Thyroid gland (tissue), 4 donors: ENCODE data around the gene SMAD3. TPM values are rescaled to one million over a fixed set of nuclear protein-coding genes. Genes with fewer than 3 reads are reported as not detected.

Experiments
- DNase-seq, 2 donors: peaks; one replicate each; pipeline ENCODE4 v3.0.0-alpha.2; 2019
- H3K27ac ChIP-seq, 3 donors: fragments of 200-600 bp; sonication (generic); 1 replicate in 2 of 3; 2 replicates in 1 of 3; pipeline ENCODE4 v1.5.1; 2016 to 2019; ENCODE audit warnings: mild to moderate bottlenecking in 1 of 3, moderate library complexity in 1 of 3
- H3K27me3 ChIP-seq: fragments of 200-600 bp; sonication (generic); one replicate; pipeline ENCODE4 v1.5.1; 2019
- H3K36me3 ChIP-seq, 2 donors: fragments of 200-600 bp; sonication (generic); one replicate each; pipeline ENCODE4 v1.5.1; 2016 to 2019
- H3K4me1 ChIP-seq, 2 donors: fragments of 200-600 bp; sonication (generic); one replicate each; pipeline ENCODE4 v1.5.1; 2017 to 2019
- H3K4me3 ChIP-seq, 3 donors: fragments of 200-600 bp; sonication (generic); replicated peaks in 1 of 3; 1 replicate in 2 of 3; 2 replicates in 1 of 3; pipeline ENCODE4 v1.5.1; 2016; ENCODE audit warnings: mild to moderate bottlenecking in 1 of 3
- H3K9me3 ChIP-seq: fragments of 200-600 bp; sonication (generic); one replicate; pipeline ENCODE4 v1.5.1; 2017
- POLR2A ChIP-seq, 2 donors: fragments of 450-650 bp; IDR thresholded peaks; one replicate each; pipeline ENCODE4 v1.6.1; 2017; ENCODE audit warnings: antibody characterized with exemption in 2 of 2, mild to moderate bottlenecking in 2 of 2, moderate library complexity in 1 of 2
- WGBS, 2 donors: methylation state at CpG; one replicate each; pipeline ENCODE4 v1.1.5; 2017; 5-methylcytosine and 5-hydroxymethylcytosine counted together
- intact Hi-C: fragments of 100-400 bp; cut with DNase I; formaldehyde crosslinking; loops from one replicate; pipeline ENCODE4 v1.15.1; 2023
- total RNA-seq, 4 donors: library from RNA; depleted of rRNA; stranded (reverse); fragments of >200 nt; gene quantifications; one replicate each; pipeline ENCODE4 v1.2.3, GENCODE V29; 2016
- TF ChIP-seq, protein P1 (sequence below), 6 experiments: fragments of 200-600 bp in 3 of 6; fragments of 450-650 bp in 3 of 6; sonication (generic) in 3 of 6; IDR thresholded peaks; one replicate each; pipeline ENCODE4 v1.5.1; 2016 to 2019; ENCODE audit warnings: antibody characterized with exemption in 6 of 6, mild to moderate bottlenecking in 2 of 6, inconsistent platforms in 1 of 6, moderate library complexity in 1 of 6

Gene SMAD3
- total RNA-seq, 4 donors from 2014 or later: 33.6 to 66.5 (median 47.3) TPM

DNA sequence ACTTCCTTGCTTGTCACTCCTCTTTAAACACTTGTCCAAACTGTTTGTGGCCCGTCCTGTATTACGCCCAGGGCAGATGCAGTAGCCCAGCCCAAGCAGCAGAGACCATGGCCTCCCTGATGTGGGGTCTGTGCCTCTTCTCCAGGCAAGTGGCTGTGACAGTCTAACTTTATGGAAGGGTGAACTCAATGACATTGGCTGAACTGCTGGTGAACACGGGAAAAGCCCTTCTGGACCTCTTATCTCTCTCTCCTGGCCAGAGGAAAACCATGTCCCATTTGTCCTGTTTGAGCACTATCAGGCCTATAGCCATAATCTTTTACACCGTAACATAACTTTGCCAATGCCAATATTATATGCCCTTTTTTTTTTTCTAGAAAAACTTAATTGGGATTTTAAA lies 67.6 kb downstream of the SMAD3 start:
- no peaks in the 10 kb centered on the region for H3K36me3 ChIP-seq
- intact Hi-C loops: no loop called here
- WGBS, 2 donors: 47 to 57% methylated on average over 4 of the region's 4 CpGs
- no peak overlapping the region for H3K4me3 ChIP-seq
- TF ChIP-seq, protein P1, sequence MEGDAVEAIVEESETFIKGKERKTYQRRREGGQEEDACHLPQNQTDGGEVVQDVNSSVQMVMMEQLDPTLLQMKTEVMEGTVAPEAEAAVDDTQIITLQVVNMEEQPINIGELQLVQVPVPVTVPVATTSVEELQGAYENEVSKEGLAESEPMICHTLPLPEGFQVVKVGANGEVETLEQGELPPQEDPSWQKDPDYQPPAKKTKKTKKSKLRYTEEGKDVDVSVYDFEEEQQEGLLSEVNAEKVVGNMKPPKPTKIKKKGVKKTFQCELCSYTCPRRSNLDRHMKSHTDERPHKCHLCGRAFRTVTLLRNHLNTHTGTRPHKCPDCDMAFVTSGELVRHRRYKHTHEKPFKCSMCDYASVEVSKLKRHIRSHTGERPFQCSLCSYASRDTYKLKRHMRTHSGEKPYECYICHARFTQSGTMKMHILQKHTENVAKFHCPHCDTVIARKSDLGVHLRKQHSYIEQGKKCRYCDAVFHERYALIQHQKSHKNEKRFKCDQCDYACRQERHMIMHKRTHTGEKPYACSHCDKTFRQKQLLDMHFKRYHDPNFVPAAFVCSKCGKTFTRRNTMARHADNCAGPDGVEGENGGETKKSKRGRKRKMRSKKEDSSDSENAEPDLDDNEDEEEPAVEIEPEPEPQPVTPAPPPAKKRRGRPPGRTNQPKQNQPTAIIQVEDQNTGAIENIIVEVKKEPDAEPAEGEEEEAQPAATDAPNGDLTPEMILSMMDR (IDR thresholded peaks at IDR 0.05): no peak
- TF ChIP-seq POLR2A (IDR thresholded peaks at IDR 0.05): no peak
- H3K27ac ChIP-seq: peak overlapping the region; percentile 84 to 88 (median 87)
- no peaks in the 10 kb centered on the region for H3K9me3 ChIP-seq
- peaks cover 88 to 91% of the 10 kb centered on the region in 2 donors for H3K4me1 ChIP-seq
- peak in 1 of 2 donors; percentile 29 for DNase-seq
- no peaks in the 10 kb centered on the region for H3K27me3 ChIP-seq

DNA sequence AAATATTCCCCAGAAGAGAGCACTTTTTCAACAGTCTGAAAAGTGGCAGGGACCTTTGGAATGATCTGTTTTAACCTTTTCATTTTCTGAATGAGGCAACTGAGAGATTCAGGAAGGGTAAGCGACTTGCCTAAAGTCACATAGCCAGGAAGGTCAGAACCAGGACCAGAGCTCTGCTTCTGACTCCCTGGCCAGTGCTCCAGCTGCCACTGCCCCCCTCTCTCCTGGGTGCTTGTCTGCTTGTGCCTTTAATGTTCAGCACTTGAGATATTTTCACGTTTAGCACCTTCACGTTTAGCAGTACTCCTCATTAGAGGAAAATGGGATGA lies 68.3 kb downstream of the SMAD3 start:
- no peak for DNase-seq
- intact Hi-C loops: no loop called here
- Histone ChIP-seq H3K27me3 (no peaks in the 10 kb centered on the region), H3K4me3 (no peak overlapping the region), H3K4me1 (peaks cover 91 to 93% of the 10 kb centered on the region in 2 donors), H3K9me3 (no peaks in the 10 kb centered on the region), H3K27ac (peak overlapping the region; percentile 84 to 88 (median 87)), H3K36me3 (no peaks in the 10 kb centered on the region)
- TF ChIP-seq, protein P1 (IDR thresholded peaks at IDR 0.05): no peak
- no peak for TF ChIP-seq POLR2A (IDR thresholded peaks at IDR 0.05)
- 30 to 32% methylated on average over 3 of the region's 3 CpGs for WGBS, 2 donors

DNA sequence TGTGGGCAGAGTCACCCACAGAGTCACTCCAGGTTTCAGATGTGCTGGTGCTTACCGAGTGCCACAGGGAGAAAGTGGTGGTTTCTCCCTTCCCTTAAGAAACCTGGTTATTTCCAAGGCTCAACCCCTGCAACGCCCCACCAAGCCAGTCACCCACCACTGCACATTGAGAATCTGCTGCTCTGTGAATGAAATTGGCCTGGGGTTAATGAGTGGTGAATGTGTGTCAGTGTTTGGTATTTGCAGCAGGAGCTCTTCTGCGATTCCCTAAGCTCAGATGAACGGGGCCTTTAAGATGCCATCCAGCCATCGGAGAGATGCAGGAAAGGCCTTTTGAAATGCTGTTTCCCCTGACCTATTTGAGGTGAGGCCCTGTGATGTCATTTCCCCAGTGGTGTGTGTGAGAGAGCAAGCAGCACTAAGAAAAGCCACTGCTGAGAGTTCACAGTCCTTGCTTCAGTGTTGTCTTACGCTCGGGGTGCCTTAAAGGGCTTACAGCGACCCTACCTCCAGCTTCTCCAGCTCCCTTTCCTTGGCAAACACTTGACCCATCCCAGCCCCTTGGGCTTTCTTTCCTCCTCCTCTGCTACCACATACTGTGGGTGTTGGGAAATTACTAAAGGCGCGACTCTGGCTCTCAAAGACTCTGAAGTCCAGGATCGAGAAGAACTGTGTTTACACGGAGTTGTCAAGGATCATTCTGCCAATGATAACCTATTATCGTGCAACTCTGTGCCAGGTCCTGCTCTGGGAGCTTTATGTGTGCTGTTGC lies 68.9 kb downstream of the SMAD3 start:
- intact Hi-C loops: no loop called here
- Histone ChIP-seq H3K4me3 (no peak overlapping the region), H3K27me3 (no peaks in the 10 kb centered on the region), H3K9me3 (no peaks in the 10 kb centered on the region), H3K36me3 (no peaks in the 10 kb centered on the region), H3K27ac (peak overlapping the region; percentile 84 to 88 (median 87)), H3K4me1 (peaks cover 94% of the 10 kb centered on the region in 2 donors)
- 11 to 13% methylated on average over 12 to 13 of the region's 13 CpGs for WGBS, 2 donors
- peak in 1 of 2 donors; percentile 25 for TF ChIP-seq POLR2A (IDR thresholded peaks at IDR 0.05)
- TF ChIP-seq, protein P1 (IDR thresholded peaks at IDR 0.05): no peak
- DNase-seq: peak; percentile 70 to 82

DNA sequence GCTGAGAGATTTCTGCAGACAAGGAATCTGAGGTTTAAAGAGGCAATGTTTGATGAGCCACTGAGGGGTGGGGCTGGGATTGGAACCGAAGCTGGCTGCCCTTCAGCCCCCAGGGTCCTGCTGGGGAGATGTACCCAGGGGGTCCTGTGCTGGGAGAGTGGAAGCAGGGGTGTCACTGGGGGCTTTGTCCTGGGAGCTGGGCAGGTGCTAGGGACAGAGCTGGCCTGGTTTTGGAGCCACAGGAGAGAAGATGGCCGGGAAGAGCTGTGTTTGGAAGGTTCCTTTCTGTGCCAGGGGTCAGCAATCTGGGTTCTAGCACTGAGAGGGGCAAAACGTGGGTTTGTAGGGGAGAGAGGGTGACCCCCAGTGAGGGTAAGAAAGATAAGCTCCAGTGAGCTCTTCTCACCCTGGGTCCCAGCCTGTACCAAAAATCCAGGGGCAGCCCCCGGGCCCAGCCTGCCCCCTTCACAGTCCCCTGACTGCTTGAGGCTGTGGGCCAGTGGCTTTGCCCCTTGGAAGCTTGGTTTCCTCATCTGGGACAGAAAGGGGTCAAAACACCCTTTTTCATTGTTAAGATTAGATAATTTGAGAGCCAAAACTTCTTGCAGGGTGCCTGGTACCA lies 69.6 kb downstream of the SMAD3 start:
- no peaks in the 10 kb centered on the region for H3K36me3 ChIP-seq
- peak overlapping the region; percentile 84 to 88 (median 87) for H3K27ac ChIP-seq
- intact Hi-C loops: no loop called here
- no peak overlapping the region for H3K4me3 ChIP-seq
- no peak for TF ChIP-seq POLR2A (IDR thresholded peaks at IDR 0.05)
- TF ChIP-seq, protein P1 (IDR thresholded peaks at IDR 0.05): no peak
- no peaks in the 10 kb centered on the region for H3K9me3 ChIP-seq
- peak in 1 of 2 donors; percentile 18 for DNase-seq
- 25 to 38% methylated on average over 4 of the region's 4 CpGs for WGBS, 2 donors
- H3K27me3 ChIP-seq: no peaks in the 10 kb centered on the region
- peaks cover 99% of the 10 kb centered on the region in 2 donors for H3K4me1 ChIP-seq

DNA sequence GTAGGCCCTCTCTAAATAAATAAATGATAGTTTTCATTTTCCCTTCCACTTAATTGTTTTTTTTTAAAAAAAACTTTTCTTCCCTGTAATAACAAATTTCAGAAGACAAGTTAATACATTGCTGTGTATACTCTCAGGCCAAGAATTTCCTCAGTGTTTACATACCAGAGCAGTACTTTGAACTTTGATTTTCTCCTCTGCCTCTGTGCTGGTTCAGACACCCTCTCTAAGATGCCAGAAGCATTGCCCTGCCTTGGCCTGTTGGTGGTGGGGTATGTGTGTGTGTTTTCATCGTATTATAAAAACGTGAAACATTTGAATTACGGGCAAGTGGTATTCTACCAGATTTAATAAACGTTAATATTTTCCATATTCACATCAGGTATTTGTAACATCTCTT lies 70.1 kb downstream of the SMAD3 start:
- peaks cover 99% of the 10 kb centered on the region in 2 donors for H3K4me1 ChIP-seq
- TF ChIP-seq, protein P1 (IDR thresholded peaks at IDR 0.05): peak in 4 of 6 experiments; percentile 30 to 47 (median 32)
- no peak for TF ChIP-seq POLR2A (IDR thresholded peaks at IDR 0.05)
- H3K27ac ChIP-seq: peak overlapping the region; percentile 84 to 88 (median 87)
- no peaks in the 10 kb centered on the region for H3K27me3 ChIP-seq
- intact Hi-C loops: no loop called here
- WGBS, 2 donors: 31 to 42% methylated on average over 4 of the region's 4 CpGs
- H3K4me3 ChIP-seq: no peak overlapping the region
- H3K36me3 ChIP-seq: no peaks in the 10 kb centered on the region
- no peaks in the 10 kb centered on the region for H3K9me3 ChIP-seq
- peak; percentile 40 to 51 for DNase-seq
